ENCODE data around the gene CTDP1. TPM values are rescaled to one million over a fixed set of nuclear protein-coding genes. Genes with fewer than 3 reads are reported as not detected.

Gene CTDP1
- total RNA-seq, result 21.7 and 25.6 TPM in 2 replicates

GRCh38 chr18:79679552-79680099 lies at the start of gene CTDP1:
Gene CTDP1 (plus strand): TSS chr18:79679803. CDS start chr18:79679948, 145 bp downstream.

GRCh38 chr18:79797518-79798345 lies 118.1 kb downstream of the CTDP1 start, which contains the start of gene KCNG2:
Gene KCNG2 (plus strand): TSS chr18:79797938. CDS start chr18:79863668, 65,730 bp downstream.

Other genes starting within 250 kb of the CTDP1 start
- 4.7 and 18.8 TPM in 2 replicates for gene KCNG2, start 118.1 kb downstream of the CTDP1 start, total RNA-seq

Data from epithelial cell of alveolus of lung (primary cell).